Smooth muscle cell of the brain vasculature (primary cell): ENCODE measurements around the gene SLC16A10.
"Not testable (repeated sequence)": the region's sequence is repeated elsewhere in the genome, so short reads cannot be mapped to it uniquely, and the experiment has no call there.

ENCODE experiments used
- DNase-seq: peaks from one replicate; pipeline ENCODE4 v3.0.0-alpha.2; 2012; ENCODE audit warnings: low read depth, low spot score

SLC16A10 gene, protein sequence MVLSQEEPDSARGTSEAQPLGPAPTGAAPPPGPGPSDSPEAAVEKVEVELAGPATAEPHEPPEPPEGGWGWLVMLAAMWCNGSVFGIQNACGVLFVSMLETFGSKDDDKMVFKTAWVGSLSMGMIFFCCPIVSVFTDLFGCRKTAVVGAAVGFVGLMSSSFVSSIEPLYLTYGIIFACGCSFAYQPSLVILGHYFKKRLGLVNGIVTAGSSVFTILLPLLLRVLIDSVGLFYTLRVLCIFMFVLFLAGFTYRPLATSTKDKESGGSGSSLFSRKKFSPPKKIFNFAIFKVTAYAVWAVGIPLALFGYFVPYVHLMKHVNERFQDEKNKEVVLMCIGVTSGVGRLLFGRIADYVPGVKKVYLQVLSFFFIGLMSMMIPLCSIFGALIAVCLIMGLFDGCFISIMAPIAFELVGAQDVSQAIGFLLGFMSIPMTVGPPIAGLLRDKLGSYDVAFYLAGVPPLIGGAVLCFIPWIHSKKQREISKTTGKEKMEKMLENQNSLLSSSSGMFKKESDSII

DNA sequence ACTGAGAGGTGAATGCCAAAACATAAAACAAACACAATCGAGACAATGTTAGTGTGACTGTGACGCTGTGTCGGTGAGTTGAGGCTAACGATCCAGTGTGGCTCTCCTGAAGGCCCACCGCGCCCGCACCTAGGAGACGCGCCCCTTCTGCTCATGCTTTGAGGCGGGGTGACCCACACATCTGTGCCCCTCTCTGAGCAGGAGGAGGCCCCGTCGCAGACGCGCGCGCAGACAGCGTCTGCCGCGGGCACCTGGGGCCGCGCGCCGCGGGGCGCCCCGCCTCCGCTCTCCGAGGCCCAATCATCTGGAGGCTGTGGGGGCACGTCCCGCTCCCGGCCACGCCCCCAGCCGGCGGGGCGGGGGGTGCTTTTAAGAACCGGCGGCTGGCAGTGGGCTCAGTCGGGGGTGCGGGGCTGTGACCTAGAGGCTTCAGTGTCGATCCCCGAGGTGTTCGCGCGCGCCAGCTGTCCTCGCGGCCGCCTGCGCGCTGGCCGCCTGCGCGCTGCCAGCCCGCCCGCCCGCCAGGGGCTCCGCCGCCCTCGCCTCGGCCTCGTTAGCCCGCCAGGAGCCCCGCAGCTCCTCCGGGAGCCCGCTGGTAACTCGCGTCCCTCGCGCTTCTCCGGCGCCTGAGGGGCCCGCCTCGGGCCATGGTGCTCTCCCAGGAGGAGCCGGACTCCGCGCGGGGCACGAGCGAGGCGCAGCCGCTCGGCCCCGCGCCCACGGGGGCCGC, at the start of gene SLC16A10:
Gene SLC16A10 (plus strand): TSS at position 398 of the 730 bp plus-strand sequence. CDS start 250 bp downstream, at position 648.
- no peak for DNase-seq

DNA sequence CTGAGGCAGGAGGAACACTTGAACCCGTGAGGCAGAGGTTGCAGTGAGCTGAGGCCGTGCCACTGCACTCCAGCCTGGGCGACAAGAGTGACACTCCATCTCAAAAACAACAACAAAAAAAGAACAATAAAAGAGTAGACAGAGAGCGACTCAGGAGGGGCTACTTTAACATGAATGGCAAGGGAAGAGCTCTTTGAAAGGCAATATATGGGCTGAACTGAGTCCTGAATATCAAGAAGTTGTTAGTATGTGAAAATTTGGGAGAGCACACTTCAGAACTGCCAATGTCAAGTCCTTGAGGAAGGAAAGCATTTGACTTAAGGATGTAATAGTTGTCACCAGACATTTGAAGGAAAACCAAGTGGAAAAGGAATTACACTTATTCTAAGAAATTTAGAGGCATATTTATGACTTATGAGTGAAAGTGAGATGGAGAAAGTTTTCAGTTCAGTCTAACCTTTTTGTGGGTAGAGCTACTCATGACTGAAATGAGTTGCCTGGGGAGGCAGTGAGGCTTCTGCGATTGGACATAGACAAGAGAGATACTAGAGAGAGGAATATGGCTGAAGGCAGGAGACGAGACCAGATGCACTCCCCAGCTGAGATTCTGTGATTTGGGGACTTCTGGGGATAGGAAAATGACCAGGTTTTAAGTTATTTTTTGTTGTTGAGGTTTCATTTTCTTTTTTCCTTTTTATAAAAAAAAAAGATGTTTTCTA, 48.6 kb upstream of the SLC16A10 start:
- DNase-seq: no peak

DNA sequence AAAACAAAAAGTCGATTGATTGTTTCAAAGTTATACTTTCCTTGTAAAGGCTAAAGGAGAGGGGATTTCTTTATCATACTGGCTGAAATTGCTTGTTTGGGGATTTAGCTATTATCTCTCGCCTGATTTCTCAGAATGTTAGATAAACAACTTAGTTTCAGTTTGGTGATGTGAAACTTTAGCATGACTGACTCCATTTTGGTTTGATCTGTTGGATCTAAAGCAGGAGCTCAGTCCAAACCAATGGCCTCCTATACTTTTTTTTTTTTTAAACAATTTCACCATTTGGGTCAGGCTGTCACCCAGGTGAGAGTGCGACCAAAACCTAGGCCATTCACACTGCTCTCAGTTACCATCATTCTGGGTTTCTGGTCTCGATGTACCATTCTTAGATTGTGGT, 45.4 kb upstream of the SLC16A10 start:
- no peak for DNase-seq

DNA sequence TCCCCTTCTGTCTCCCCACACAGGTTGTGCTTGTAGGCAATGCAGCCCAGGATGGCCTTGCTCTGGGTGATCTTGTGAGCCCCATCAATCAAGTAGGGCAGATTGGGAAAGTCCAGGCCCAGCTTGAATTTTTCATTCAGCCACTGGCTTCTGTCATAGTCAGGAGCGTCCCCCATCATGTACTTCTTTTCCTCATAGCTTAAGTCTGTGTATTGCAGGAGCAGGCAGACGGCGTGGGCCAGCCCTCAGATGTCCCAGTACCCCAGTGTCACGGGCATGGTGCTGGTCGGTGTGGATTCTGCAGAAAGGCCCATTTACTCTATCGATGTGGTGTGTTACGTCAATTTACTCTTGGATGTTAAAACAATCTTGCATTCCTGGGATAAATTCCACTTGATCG, 40.1 kb upstream of the SLC16A10 start:
- no peak for DNase-seq

DNA sequence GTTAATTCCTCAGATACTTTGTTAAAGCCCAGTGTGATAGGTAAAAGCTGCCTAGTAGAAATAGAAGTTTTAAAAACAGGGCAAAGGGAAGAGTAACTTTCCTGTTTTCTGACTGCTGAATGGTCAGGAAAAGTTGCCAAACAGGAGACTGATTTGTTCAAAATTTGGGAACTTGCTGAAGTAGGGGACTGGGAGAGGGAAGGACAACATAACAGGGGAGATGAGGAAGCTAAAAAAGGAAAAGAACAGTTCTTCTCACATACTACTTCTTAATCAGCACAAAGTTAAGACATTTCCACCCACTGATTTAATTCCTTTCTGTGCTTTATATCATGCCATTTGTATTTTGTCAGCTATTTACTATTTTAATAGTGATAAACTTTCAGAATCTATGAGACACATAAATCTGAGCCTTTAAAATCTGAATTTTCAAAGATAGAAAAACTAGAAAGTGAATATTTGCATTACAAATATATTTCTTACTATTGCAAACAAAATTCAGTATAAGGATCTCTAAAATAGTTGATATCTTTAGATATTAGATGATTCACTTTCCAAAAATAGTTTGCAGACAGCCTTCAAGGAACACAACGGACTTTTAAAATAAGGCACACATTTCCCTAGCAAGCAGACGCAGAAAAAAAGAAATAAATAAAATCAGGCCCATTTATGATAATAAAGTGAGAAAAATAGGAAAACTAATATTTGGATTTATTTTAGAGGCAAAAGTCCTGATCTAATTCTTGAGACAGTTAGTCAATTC, 36.9 kb upstream of the SLC16A10 start:
- no peak for DNase-seq

DNA sequence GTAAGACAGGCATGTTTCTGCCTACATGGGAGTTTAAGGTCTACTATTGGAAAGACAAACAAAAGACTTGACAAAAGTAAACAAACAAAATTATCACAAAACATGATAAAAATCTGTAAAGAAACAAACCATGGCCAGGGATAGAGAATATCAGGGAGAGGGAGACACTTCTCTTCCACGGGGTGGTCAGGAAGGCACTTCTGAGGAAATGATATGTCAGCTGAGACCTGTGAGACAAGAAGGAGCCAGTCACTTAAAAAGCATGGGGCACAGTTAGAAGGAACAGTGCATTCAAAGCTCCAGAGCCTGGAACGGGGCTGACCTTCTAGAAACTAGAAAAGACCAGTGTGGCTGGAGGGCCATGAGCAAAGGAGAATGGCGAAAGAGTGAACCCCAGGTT, 35.1 kb upstream of the SLC16A10 start:
- DNase-seq: no peak

DNA sequence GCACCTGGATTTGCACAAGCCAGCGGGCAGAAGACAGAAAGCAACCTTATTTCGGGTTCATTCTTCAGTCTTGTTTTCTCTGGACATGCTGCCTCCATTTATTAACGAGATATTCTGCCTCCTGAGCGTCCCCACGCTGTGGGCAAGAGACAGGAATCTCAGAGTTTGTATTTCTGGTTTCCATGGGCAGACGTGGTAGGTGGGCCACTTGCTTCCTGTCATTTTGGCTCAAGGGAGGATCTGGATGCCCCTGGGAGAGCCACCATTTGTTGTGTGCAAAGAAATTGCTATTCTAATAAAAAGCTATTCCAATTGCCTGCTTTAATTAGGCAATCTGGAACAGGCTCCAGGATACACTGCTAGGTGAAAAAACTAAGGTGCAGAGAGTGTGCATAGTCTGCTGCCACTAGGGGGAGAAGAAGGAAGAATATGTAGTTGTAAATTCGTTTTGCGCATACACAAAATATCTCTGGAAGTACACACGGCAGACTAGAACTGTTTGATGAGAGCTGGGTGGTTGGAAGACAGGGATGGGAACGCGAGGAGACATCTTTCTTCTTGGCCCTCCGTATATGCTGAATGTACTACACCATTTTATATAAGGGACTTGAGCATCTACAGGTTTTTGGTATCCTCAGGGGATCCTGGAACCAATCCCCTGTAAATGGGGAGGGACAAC, 30.1 kb upstream of the SLC16A10 start:
- DNase-seq: peak; percentile 7

DNA sequence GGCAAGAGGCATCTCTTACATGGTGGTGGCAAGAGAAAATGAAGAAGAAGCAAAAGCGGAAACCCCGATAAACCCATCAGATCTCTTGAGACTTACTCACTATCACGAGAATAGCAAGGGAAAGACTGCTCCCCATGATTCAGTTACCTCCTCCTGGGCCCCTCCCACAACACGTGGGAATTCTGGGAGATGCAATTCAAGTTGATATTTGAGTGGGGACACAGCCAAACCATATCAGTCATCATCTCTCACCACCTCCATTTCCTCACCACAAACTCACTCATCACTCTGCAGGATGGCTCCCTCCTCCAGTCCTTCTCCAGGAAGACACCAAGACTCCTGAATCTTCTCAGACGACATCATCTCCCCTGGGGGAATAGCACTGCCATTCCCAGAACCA, 25.8 kb upstream of the SLC16A10 start:
- no peak for DNase-seq

DNA sequence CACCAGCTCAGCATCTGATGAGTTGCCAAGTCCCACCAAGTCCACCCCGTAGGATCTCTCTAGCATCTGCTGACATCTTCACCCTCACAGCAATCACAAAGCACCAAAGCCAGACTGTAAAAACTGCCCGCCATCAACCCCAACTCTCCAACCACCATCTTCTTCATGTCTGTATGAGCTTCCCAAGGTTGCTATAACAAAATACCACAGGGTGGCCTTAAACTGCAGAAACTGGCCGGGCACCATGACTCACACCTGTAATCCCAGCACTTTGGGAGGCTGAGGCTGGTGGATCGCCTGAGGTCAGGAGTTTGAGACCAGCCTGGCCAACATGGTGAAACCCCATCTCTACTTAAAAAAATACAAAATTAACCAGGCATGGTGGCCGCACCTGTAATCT, 25.3 kb upstream of the SLC16A10 start:
- DNase-seq: not testable (repeated sequence)

DNA sequence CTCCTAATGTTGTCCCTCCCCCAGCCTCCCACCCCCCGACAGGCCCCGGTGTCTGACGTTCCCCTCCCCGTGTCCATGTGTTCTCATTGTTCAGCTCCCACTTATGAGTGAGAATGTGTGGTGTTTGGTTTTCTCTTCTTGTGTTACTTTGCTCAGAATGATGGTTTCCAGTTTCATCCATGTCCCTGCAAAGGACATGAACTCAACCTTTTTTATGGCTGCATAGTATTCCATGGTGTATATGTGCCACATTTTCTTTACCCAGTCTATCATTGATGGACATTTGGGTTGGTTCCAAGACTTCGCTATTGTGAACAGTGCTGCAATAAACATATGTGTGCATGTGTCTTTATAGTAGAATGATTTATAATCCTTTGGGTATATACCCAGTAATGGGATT, 24.4 kb upstream of the SLC16A10 start:
- DNase-seq: not testable (repeated sequence)

DNA sequence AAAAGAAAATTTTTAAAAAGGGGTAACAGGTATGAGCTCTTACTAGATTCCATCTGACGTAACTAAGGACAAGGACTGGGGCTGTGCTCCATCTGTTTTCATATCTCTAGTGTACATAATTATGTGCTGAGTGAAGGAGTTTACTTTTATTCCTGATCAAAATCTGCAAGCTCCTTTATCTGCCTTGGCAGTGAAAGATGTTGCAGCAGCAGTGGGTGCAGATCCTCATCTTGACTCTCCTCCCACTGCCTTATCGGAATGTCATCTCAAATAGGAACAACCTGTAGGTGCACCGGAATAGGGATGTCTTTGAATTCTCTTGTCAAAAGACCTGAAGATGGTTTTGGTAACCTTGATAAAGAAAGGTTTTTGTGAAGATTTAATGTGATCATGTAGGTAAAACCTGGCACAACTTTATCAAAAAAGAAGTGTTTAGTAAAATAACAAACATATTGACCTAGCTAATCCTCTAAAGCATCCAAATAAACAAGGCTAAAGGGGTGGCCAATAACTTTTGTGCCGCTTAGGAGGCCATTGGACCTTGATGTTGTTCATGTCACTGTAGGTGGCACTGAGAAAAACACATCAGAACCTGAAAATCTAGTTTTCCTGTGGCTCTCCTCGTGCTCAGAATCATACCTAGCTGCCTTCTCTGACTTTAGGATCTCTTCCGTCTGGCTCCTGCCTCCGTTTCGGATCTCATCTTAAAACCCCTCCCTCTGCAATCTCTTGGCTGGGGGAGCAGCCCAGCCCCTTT, 19.0 kb upstream of the SLC16A10 start:
- no peak for DNase-seq

DNA sequence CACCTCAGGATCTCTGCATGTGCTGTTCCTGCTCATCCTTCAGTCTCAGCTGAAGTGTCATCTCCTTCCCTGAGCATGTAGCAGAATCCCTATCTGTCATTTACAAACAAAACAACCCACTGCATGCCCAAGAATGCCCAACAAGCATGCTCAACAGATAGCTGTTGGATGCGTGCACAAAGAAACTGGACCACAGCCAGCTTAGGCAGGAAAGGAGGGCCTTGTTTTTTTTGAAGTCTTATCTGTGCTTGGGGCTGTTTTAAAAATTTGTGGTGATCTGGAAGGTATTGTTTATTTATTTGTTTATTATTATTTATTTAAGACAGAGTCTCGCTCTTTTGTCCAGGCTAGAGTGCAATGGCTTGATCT, 18.5 kb upstream of the SLC16A10 start:
- no peak for DNase-seq

DNA sequence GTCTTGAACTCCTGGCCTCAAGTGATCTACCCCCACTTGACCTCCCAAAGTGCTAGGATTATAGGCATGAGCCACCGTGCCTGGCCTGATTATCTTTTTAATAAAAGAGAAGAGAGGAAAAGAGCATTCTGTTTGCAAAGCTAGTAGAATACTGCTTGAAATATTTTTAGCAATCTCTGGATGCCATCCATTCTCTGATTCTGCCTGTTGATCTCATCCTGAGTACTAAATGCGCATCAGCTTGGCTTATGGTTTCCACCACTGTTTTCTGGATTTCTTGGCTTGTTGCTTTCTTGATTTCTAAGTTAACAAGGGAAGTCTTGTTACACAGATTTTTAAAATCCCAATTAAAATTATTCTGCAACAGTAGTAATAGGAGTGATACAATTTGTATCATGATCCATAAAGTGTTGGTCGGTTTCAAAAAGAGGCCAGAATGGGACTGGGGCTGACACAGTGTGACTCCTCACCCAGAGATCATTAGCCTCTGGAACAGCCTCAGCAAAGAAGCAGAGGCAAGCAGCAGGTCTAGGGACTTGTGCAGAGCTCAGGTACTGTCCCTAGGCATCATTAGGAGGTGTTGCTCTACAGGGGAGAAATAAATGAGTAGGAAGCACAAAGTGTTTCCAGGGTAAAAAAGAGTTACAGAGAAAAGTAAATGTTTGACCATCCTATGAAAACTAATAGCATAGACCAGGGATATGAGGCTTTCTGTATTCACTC, 17.8 kb upstream of the SLC16A10 start:
- no peak for DNase-seq

DNA sequence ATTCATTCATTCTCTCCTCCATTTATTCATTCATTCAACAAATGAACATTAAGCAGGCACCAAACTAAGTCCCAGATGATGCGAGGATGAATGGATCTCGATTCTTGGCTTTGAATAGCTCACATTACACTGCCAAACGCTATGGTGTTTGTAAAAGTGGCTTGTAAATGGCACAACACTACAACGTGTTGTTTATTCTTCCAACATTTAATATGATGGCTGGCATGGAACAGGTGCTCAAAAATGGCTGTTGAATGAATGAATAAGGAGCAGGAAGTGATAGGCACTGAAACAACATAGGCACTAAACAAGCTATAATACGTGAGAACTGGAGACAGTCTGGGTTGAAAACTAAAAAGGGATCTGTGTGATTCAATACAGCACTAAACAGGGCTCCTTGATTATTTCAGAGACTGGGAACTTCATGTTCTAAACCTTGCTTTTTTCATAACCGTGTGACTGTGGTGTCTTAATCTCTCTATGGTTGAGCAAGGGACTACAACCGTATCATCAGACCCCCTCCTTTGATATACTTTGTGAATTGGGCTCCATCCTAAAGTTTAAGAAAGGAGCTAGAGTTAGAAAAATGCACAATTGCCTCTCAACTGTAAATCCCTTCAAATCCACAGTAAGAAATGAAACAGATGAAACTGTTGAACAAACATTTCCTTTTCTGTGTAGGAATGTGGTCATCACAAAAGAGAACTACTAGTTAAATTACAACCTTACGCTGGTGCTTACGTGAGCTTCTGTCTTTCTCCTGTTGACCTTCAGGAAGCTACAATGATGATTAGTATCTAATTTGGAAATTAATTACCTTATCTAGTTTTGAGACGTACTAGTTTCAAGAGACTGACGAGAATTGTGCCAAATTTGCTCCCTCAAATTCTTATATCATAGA, 16.9 kb upstream of the SLC16A10 start:
- no peak for DNase-seq

DNA sequence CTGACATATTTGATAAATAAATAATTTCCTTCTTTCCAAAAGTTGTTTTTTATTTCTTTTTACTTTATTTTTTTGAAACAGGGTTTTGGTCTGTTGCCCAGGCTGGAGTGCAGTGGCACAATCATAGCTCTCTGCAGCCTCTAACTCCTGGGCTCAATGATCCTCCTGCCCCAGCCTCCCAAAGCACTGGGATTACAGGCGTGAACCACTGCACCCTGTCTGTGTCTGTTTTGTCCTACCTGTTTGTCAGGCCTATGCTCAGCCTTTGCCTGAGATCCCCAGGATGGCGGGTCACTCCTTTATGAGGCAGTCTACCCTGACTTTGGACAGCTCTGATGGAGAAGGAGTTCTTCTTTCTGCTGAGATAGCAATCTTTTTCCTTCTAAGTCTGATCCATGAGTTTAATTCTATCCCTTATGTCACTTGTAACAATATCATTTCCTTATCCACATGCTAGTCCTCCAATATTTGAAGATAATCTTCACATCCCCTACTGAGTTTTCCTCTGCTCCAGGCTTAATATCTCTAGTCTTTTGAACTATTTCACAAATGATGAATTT, 14.4 kb upstream of the SLC16A10 start:
- DNase-seq: no peak

DNA sequence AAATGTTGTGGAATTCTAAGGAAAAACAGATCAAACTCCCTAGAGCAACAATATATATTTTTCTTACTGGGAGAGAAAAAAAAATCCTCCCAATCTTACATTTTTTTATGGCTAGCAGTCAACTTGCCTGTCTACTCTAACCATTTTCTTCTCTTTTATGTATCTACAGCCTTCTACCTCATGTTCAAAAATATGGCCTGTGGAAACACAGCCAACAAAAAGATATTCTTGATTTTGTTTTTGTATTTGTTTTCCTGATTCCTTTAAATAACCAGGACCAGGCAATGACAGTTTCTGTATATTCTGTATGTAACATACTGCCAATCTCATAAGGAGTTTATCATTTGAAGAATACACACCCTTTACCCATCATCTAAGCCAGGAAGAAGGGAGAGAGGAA, 13.0 kb upstream of the SLC16A10 start:
- DNase-seq: no peak

DNA sequence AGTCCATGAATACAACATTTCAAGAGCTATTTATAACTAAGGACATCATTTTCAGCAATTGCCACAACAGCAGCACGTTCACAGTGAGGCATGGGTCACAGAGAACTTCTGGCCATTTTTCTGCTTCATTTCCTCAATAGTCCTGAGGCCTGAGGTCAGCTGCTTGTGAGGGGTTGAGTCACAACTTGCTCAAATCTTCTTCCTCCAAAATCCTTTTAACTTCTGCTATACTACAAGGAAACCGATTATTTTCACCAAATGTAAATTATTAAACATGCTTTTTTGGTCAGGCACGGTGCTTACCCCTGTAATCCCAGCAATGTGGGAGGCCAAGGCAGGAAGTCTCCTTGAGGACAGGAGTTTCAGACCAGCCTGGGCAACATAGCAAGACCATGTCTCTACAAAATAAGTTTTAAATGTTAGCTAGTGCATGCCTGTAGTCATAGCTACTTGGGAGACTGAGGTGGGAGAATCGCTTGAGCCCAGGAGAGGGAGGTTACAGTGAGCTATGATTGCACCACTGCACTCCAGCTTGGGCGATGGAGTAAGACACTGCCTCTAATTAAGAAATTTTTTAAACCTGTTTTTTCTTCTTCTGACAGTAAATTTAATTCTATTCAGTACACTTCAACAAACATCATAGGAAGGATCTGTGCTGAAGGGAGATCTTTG, 11.1 kb upstream of the SLC16A10 start:
- DNase-seq: no peak

DNA sequence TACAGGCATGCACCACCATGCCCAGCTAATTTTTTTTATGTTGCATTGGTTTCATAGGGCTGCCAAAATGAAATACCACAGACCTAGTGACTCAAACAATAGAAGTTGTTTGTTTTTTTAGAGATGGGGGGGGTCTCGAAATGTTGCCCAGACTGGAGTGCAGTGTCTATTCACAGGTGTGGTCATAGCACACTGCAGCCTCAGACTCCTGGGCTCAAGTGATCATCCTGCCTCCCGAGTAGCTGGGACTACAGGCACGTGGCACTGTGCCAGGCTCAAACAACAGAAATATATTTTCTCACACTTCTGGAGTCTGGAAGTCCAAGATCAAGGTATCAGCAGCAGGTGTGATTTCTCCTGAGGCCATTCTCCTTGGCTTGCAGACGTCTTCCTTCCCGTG, 6.6 kb upstream of the SLC16A10 start:
- no peak for DNase-seq
